Astrocyte of the cerebellum (primary cell): ENCODE data around the gene KRT17.
"Not testable (repeated sequence)": the region's sequence is repeated elsewhere in the genome, so short reads cannot be mapped to it uniquely, and the experiment has no call there.

Source experiments
- DNase-seq: peaks from one replicate; pipeline ENCODE4 v3.0.0-alpha.2; 2011; ENCODE audit warnings: low read depth
- H3K4me3 ChIP-seq: 2 replicates; pipeline ENCODE4 v1.5.1; 2011; ENCODE audit warnings: mild to moderate bottlenecking, low read depth, low read length, moderate library complexity
- in situ Hi-C: cut with HindIII; loops from 2 replicates; pipeline ENCODE4 v1.10.0; 2017; ENCODE audit warnings: low sequenced_read_pairs
- TF ChIP-seq, protein P1 (sequence below): IDR thresholded peaks from 2 replicates; pipeline ENCODE4 v1.5.1; 2012; ENCODE audit warnings: low read length, low read depth, moderate library complexity, mild to moderate bottlenecking; ENCODE audit errors: missing control alignments

KRT17 gene

DNA sequence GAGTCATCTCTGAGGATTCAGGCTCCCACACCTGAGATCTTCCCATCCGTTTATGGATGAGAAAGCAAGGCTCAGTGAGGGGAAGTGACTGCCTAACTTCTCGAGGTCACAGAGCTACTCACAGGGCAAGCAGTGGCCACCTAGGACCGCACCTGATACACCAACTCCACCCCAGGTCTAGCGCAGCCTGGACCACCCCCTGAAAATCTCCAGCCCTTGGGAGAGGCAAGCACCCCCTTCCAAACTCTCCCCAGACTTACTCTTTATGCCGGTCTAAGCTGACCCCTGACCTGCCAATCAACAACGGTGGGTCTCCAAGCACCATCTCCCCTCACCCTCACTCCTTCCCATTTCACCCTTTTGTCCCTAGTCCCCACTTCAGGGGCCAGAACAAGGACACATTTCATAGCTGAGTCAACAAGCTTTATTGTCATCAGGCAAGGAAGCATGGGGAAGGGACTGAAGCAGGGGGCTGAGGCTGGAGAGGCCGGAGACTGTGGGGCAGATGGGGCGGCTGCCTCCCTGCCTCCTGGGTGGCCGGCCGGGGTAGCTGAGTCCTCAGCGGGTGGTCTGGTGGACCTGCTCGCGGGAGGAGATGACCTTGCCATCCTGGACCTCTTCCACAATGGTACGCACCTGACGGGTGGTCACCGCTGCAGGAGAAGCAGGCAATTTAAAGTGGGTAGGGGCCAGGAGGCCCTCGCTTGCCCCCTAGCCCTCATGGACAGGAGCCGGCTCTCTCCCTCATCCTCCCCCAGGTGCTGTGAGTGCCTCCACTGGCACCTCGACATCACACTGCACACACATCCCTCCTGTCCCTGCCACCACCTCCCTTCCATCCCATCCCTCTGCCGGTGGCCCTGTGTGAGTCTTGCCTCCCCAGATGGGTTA lies 5.1 kb downstream of the KRT17 start:
- in situ Hi-C loops = no loop called here
- TF ChIP-seq, protein P1, sequence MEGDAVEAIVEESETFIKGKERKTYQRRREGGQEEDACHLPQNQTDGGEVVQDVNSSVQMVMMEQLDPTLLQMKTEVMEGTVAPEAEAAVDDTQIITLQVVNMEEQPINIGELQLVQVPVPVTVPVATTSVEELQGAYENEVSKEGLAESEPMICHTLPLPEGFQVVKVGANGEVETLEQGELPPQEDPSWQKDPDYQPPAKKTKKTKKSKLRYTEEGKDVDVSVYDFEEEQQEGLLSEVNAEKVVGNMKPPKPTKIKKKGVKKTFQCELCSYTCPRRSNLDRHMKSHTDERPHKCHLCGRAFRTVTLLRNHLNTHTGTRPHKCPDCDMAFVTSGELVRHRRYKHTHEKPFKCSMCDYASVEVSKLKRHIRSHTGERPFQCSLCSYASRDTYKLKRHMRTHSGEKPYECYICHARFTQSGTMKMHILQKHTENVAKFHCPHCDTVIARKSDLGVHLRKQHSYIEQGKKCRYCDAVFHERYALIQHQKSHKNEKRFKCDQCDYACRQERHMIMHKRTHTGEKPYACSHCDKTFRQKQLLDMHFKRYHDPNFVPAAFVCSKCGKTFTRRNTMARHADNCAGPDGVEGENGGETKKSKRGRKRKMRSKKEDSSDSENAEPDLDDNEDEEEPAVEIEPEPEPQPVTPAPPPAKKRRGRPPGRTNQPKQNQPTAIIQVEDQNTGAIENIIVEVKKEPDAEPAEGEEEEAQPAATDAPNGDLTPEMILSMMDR = no peak
- no peak overlapping the region for H3K4me3 ChIP-seq
- DNase-seq = no peak

DNA sequence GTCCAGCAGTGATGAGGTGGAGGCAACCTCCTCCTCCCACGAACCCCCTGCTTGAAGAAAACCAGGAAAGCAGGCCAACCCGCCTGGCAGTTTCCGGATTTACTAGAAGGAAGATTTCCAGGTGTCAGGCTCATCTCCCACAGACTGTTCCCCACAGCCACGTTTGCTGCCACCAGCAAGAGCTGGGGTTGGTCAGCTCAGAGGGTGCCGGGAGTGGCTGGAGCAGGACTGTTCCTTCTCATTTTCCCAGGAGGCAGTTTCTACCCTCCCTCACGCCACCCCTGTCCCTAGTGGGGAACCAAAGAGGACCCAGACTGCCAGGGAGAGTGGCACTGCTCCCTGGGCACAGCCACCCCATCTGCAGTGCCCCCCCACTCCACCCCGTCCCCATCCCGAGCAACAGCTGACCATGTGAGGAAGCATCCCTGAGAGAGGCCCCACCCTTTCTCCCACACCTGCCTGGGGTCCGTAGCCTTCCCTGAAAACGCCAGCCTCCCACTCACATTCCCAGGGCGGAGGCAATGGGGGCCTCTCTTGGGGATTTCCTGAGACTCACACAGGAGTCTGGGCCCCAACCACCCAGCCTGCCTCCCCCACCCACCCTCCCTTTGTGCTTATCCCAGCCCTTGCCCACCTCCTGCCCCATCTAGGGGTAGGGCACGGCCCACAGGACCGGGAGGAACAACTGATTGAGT lies 5.9 kb downstream of the KRT17 start:
- DNase-seq = no peak
- no peak overlapping the region for H3K4me3 ChIP-seq
- in situ Hi-C loops = no loop called here
- TF ChIP-seq, protein P1 = no peak

DNA sequence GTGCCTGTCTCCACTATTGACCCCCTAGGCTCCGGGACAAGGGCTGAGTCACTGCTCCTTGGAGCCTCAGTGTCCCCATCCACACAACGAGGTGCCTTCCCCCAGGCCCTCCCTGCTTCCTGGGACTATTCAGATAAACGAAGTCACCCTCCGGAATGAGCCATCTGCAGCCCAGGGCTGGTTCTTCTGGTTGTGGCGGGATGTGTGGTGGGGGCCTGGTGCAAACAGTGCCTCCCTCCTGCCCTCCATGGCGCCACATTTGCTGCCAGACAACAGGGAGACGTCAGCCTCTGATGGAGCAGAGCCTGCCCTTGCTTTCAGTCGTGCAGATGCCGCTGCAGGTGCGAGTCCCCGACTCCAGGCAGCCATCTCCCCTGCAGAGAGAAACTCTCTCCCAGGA lies 6.7 kb downstream of the KRT17 start:
- H3K4me3 ChIP-seq = no peak overlapping the region
- no peak for DNase-seq
- TF ChIP-seq, protein P1 = no peak
- in situ Hi-C loops = no loop called here

DNA sequence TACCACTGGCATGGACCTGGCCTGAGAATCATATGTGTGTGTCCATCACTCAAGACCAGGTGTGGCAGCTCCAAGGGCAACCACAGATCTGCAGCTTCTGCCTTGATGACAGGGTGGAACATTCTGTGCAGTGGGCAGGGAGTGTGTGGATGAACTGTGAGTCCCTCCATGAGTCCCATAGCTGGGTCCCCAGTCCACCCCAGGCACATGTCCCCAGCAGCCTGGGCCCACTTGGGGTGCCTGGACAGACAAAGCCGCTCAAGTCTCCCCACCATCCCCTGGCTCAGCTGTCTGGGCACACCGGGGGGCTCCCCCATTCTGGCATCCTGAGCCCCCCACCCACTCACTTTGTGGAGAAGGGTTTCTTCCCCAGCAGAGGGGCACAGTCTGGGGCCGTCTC lies 7.2 kb downstream of the KRT17 start:
- H3K4me3 ChIP-seq = no peak overlapping the region
- no peak for DNase-seq
- TF ChIP-seq, protein P1 = no peak
- in situ Hi-C loops = no loop called here

DNA sequence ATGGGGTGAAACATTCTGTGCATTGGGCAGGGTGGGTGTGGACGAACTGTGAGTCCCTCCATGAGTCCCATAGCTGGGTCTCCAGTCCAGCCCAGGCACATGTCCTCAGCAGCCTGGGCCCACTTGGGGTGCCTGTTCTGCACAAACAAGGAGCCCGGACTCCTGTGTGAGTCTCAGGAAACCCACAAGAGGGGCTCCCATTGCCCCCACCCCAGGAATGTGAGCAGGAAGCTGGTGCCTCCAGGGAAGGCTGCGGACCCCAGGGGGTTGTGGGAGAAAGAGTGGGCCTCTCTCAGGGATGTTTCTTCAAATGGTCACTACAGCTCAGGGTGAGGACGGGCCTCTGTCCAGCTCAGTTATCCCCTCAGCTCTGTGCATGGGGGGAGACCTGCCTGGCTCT lies 7.9 kb downstream of the KRT17 start:
- in situ Hi-C loops, DNase-seq, H3K4me3 ChIP-seq: not testable (repeated sequence)

DNA sequence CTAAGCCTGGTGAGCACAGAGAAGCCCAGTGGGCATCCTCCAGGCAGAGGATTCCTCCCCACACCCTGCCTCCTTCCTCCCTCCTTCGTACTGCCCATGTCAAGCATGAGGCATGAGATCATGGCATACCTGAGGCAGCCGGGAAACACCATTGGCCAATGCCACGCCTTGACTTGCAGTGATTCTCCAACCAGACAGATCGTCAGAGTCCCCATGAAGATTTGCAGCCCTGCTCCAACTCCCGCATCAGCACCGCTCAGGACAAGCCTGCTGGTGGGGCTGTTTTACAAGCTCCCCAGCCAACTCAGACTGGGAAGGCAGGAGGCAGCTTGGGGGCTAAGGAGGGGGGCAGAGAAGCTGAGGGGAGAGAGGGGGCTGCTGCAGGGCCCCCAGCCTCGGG lies 8.9 kb downstream of the KRT17 start:
- TF ChIP-seq, protein P1 = no peak
- H3K4me3 ChIP-seq = no peak overlapping the region
- no peak for DNase-seq
- in situ Hi-C loops = no loop called here

DNA sequence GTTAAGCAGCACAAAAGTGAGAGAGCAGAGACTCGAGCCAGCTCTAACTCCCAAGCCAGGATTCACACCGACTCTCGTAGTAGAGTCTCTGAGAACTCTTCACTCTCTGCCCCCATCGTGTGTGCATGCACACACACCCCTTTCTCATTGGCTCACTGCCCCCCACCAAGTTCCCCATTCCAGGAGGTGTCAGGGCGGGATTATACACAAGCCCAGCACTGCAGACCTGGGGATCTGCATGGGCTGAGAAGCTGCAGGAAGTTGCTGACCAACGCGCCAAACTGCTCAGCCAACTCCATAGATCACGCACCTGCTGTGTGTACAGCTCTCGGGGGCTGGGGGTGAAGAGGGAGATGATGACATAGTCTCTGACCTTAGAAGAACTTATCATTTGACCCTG lies 9.6 kb downstream of the KRT17 start:
- DNase-seq, H3K4me3 ChIP-seq, in situ Hi-C loops: not testable (repeated sequence)
